G401 (cell line): Measurements from ENCODE around the gene NID1. TPM values are rescaled to one million over a fixed set of nuclear protein-coding genes. Genes with fewer than 3 reads are reported as not detected.
"Not testable (repeated sequence)": the region's sequence is repeated elsewhere in the genome, so short reads cannot be mapped to it uniquely, and the experiment has no call there.

ENCODE experiments used
- DNase-seq: peaks from one replicate; pipeline ENCODE4 v3.0.0-alpha.2; 2015; ENCODE audit warnings: low spot score
- in situ Hi-C: cut with HindIII; loops from 2 replicates; pipeline ENCODE4 v1.10.0; 2016; ENCODE audit warnings: low sequenced_read_pairs, mixed read lengths
- total RNA-seq: library from RNA; depleted of rRNA; stranded (reverse); fragments of >200 nt; shearing (Covaris generic); gene quantifications from 2 replicates; pipeline ENCODE4 v1.2.3, GENCODE V29; 2014

Gene NID1
- total RNA-seq, 1 experiment from 2014 or later, result 27.2 TPM

- in situ Hi-C loops, result not testable (repeated sequence)
Measured at GRCh38 chr1:236096660-236097482, 32.0 kb upstream of the NID1 start.

GRCh38 chr1:236095705-236096520 is 31.0 kb upstream of the NID1 start:
- DNase-seq, result no peak
- in situ Hi-C loops, result no loop called here

More at GRCh38 chr1:236096660-236097482, 32.0 kb upstream of the NID1 start:
- peak; percentile 10 for DNase-seq

- no peak for DNase-seq
- in situ Hi-C loops, result no loop called here
Measured at GRCh38 chr1:236092899-236093298, 28.0 kb upstream of the NID1 start.

GRCh38 chr1:236091933-236092318 is 27.0 kb upstream of the NID1 start:
- no peak for DNase-seq

GRCh38 chr1:236090741-236091147 is 25.9 kb upstream of the NID1 start:
- in situ Hi-C loops, result no loop called here
- DNase-seq, result no peak

More at GRCh38 chr1:236091933-236092318, 27.0 kb upstream of the NID1 start:
- in situ Hi-C loops, result no loop called here

GRCh38 chr1:236089046-236089773 is 24.3 kb upstream of the NID1 start:
- no peak for DNase-seq
- in situ Hi-C loops, result no loop called here

GRCh38 chr1:236086537-236086936 is 21.6 kb upstream of the NID1 start:
- DNase-seq, result no peak
- in situ Hi-C loops, result no loop called here

- in situ Hi-C loops, result no loop called here
Measured at GRCh38 chr1:236085545-236086159, 20.8 kb upstream of the NID1 start.

GRCh38 chr1:236084386-236084730 is 19.5 kb upstream of the NID1 start:
- DNase-seq, result no peak
- in situ Hi-C loops, result no loop called here

More at GRCh38 chr1:236085545-236086159, 20.8 kb upstream of the NID1 start:
- DNase-seq, result no peak

GRCh38 chr1:236083650-236084385 is 18.9 kb upstream of the NID1 start:
- no peak for DNase-seq
- in situ Hi-C loops, result no loop called here

- in situ Hi-C loops, result no loop called here
Measured at GRCh38 chr1:236082526-236082925, 17.6 kb upstream of the NID1 start.

GRCh38 chr1:236081546-236082227 is 16.8 kb upstream of the NID1 start:
- in situ Hi-C loops, result no loop called here
- DNase-seq, result no peak

More at GRCh38 chr1:236082526-236082925, 17.6 kb upstream of the NID1 start:
- no peak for DNase-seq

GRCh38 chr1:236079703-236080102 is 14.8 kb upstream of the NID1 start:
- in situ Hi-C loops, result no loop called here
- no peak for DNase-seq

- DNase-seq, result no peak
- in situ Hi-C loops, result no loop called here
Measured at GRCh38 chr1:236078993-236079392, 14.1 kb upstream of the NID1 start.

GRCh38 chr1:236078077-236078476 is 13.2 kb upstream of the NID1 start:
- DNase-seq, in situ Hi-C loops: not testable (repeated sequence)

- no peak for DNase-seq
- in situ Hi-C loops, result no loop called here
Measured at GRCh38 chr1:236075848-236076247, 11.0 kb upstream of the NID1 start.

GRCh38 chr1:236073307-236073897 is 8.5 kb upstream of the NID1 start:
- in situ Hi-C loops, result no loop called here
- no peak for DNase-seq

GRCh38 chr1:236072001-236072400 is 7.1 kb upstream of the NID1 start:
- no peak for DNase-seq
- in situ Hi-C loops, result no loop called here
